Type B pancreatic cell (in vitro differentiated cells): ENCODE results near the gene RAPGEFL1. TPM values are rescaled to one million over a fixed set of nuclear protein-coding genes. Genes with fewer than 3 reads are reported as not detected.

Source experiments
- DNase-seq: peaks from one replicate; pipeline ENCODE4 v3.0.0; 2021; ENCODE audit warnings: mixed read lengths; ENCODE audit not compliant: unreplicated experiment; ENCODE audit errors: extremely low spot score
- H3K27ac Mint-ChIP-seq: 2 replicates; pipeline ENCODE4 v1.8.0; 2021; ENCODE audit warnings: mild to moderate bottlenecking, mixed read lengths
- H3K27me3 Mint-ChIP-seq: 2 replicates; pipeline ENCODE4 v1.8.0; 2021; ENCODE audit warnings: mixed read lengths
- H3K36me3 Mint-ChIP-seq: 2 replicates; pipeline ENCODE4 v1.8.0; 2021; ENCODE audit warnings: mixed read lengths
- H3K4me1 Mint-ChIP-seq: one replicate; pipeline ENCODE4 v1.8.0; 2021; ENCODE audit warnings: mixed read lengths; ENCODE audit not compliant: unreplicated experiment
- H3K4me3 Mint-ChIP-seq: 2 replicates; pipeline ENCODE4 v1.8.0; 2021; ENCODE audit warnings: mild to moderate bottlenecking, mixed read lengths
- H3K9me3 Mint-ChIP-seq: 2 replicates; pipeline ENCODE4 v1.8.0; 2021; ENCODE audit warnings: mixed read lengths
- total RNA-seq: library from RNA; stranded (reverse); gene quantifications from 2 replicates; pipeline ENCODE4 v1.2.1, GENCODE V29; 2021; ENCODE audit warnings: low replicate concordance
- TF ChIP-seq, protein P1 (sequence below): fragments of 200-600 bp; sonication (generic); conservative IDR thresholded peaks from 2 replicates; pipeline ENCODE4 v1.5.0; 2021; ENCODE audit warnings: antibody characterized with exemption, mild to moderate bottlenecking

The RAPGEFL1 gene
- total RNA-seq, 1 donor from 2014 or later: 18.6 TPM

- H3K9me3 Mint-ChIP-seq: no peaks in the 10 kb centered on the region
- H3K27ac Mint-ChIP-seq: peak overlapping the region; percentile 77
- H3K4me3 Mint-ChIP-seq: peak overlapping the region; percentile 81
- DNase-seq: no peak
- peaks cover 3% of the 10 kb centered on the region for H3K27me3 Mint-ChIP-seq
- peaks cover 26% of the 10 kb centered on the region for H3K4me1 Mint-ChIP-seq
- TF ChIP-seq, protein P1, sequence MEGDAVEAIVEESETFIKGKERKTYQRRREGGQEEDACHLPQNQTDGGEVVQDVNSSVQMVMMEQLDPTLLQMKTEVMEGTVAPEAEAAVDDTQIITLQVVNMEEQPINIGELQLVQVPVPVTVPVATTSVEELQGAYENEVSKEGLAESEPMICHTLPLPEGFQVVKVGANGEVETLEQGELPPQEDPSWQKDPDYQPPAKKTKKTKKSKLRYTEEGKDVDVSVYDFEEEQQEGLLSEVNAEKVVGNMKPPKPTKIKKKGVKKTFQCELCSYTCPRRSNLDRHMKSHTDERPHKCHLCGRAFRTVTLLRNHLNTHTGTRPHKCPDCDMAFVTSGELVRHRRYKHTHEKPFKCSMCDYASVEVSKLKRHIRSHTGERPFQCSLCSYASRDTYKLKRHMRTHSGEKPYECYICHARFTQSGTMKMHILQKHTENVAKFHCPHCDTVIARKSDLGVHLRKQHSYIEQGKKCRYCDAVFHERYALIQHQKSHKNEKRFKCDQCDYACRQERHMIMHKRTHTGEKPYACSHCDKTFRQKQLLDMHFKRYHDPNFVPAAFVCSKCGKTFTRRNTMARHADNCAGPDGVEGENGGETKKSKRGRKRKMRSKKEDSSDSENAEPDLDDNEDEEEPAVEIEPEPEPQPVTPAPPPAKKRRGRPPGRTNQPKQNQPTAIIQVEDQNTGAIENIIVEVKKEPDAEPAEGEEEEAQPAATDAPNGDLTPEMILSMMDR: no peak
- H3K36me3 Mint-ChIP-seq: peaks cover 6% of the 10 kb centered on the region
Measured at GRCh38 chr17:40179923-40180659, 2.8 kb downstream of the RAPGEFL1 start.

- H3K9me3 Mint-ChIP-seq: no peaks in the 10 kb centered on the region
- peaks cover 6% of the 10 kb centered on the region for H3K36me3 Mint-ChIP-seq
- TF ChIP-seq, protein P1: no peak
- no peak for DNase-seq
- H3K4me3 Mint-ChIP-seq: peak overlapping the region; percentile 35
- peaks cover 3% of the 10 kb centered on the region for H3K27me3 Mint-ChIP-seq
- no peak overlapping the region for H3K27ac Mint-ChIP-seq
- H3K4me1 Mint-ChIP-seq: peaks cover 25% of the 10 kb centered on the region
Measured at GRCh38 chr17:40180694-40181093, 3.4 kb downstream of the RAPGEFL1 start.

- Mint-ChIP-seq H3K27me3 (peaks cover 3% of the 10 kb centered on the region), H3K4me1 (peaks cover 20% of the 10 kb centered on the region), H3K9me3 (no peaks in the 10 kb centered on the region), H3K36me3 (peaks cover under 1% of the 10 kb centered on the region), H3K27ac (no peak overlapping the region), H3K4me3 (no peak overlapping the region)
- no peak for DNase-seq
- TF ChIP-seq, protein P1: no peak
Measured at GRCh38 chr17:40181205-40181604, 3.9 kb downstream of the RAPGEFL1 start.

DNA sequence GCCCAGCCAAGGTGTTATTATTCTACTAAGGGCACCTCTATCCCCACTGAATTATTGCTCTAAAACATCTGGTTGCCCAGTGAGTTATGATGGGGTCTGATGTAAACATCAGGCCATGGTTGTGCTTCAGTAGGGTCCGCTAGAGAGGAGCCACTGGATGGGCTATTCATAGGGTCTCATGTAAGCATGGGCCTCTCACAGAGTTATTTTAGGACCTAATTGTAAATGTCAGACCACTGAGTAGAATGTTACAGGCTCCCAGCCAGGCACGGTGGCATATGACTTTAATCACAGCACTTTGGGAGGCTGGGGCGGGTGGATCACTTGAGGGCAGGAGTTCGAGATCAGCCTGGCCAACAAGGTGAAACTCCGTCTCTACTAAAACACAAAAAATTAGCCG, 5.3 kb downstream of the RAPGEFL1 start:
- TF ChIP-seq, protein P1: no peak
- H3K27ac Mint-ChIP-seq: no peak overlapping the region
- H3K27me3 Mint-ChIP-seq: peaks cover 3% of the 10 kb centered on the region
- no peak for DNase-seq
- H3K36me3 Mint-ChIP-seq: no peaks in the 10 kb centered on the region
- H3K9me3 Mint-ChIP-seq: no peaks in the 10 kb centered on the region
- H3K4me1 Mint-ChIP-seq: peaks cover 10% of the 10 kb centered on the region
- H3K4me3 Mint-ChIP-seq: no peak overlapping the region

DNA sequence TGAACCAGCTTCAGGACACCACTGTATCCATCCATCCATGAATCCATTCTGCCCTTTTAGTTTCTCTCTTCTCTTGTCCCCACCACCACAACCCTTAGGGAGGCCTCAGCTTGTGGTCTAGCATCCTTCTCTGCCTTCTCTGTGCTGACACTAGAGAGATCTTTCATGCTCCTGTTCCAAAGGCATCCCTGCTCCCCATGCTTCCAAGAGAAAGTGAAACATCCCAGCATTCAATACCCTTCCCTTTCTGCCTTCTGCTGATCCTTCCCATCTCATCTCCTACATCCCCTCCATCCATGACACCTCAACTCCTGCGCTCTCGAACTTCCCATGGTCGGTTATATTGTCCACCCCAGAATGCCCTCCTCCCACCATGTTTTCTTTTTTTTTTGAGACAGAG, 10.0 kb downstream of the RAPGEFL1 start:
- Mint-ChIP-seq H3K4me3 (no peak overlapping the region), H3K27ac (no peak overlapping the region), H3K36me3 (peaks cover 3% of the 10 kb centered on the region), H3K27me3 (peaks cover 4% of the 10 kb centered on the region), H3K9me3 (no peaks in the 10 kb centered on the region), H3K4me1 (peaks cover 4% of the 10 kb centered on the region)
- TF ChIP-seq, protein P1: no peak
- no peak for DNase-seq
